CD4-positive, alpha-beta T cell treated with Interleukin-21 for 1 hour (primary cell): ENCODE data around the gene SBNO1.
"Not testable (repeated sequence)": the region's sequence is repeated elsewhere in the genome, so short reads cannot be mapped to it uniquely, and the experiment has no call there.

Experiments used
- DNase-seq: peaks from one replicate; pipeline ENCODE4 v3.0.0-alpha.2; 2020

The SBNO1 gene

GRCh38 chr12:123364532-123365024 lies at the start of gene SBNO1:
Gene SBNO1, minus strand, starts transcription at chr12:123364847. Its CDS starts 14,406 bp downstream, at chr12:123350441.
- peak; percentile 92 for DNase-seq

GRCh38 chr12:123410041-123410412 lies 45.4 kb upstream of the SBNO1 start:
- no peak for DNase-seq

GRCh38 chr12:123409284-123410040 lies 44.8 kb upstream of the SBNO1 start:
- DNase-seq: not testable (repeated sequence)

- DNase-seq: not testable (repeated sequence)
Observed at GRCh38 chr12:123408619-123409018, 44.0 kb upstream of the SBNO1 start.

- DNase-seq: not testable (repeated sequence)
Observed at GRCh38 chr12:123407934-123408333, 43.3 kb upstream of the SBNO1 start.

GRCh38 chr12:123407269-123407668 lies 42.6 kb upstream of the SBNO1 start:
- not testable (repeated sequence) for DNase-seq

- no peak for DNase-seq
Observed at GRCh38 chr12:123404581-123404980, 39.9 kb upstream of the SBNO1 start.

GRCh38 chr12:123401753-123402683 lies 37.4 kb upstream of the SBNO1 start:
- no peak for DNase-seq

- DNase-seq: no peak
Observed at GRCh38 chr12:123399255-123399617, 34.6 kb upstream of the SBNO1 start.

- DNase-seq: no peak
Observed at GRCh38 chr12:123398550-123399254, 34.1 kb upstream of the SBNO1 start.

GRCh38 chr12:123398177-123398549 lies 33.5 kb upstream of the SBNO1 start:
- DNase-seq: no peak

GRCh38 chr12:123397400-123397799 lies 32.8 kb upstream of the SBNO1 start:
- DNase-seq: no peak

- no peak for DNase-seq
Observed at GRCh38 chr12:123396954-123397353, 32.3 kb upstream of the SBNO1 start.

GRCh38 chr12:123396543-123396942 lies 31.9 kb upstream of the SBNO1 start:
- DNase-seq: no peak

GRCh38 chr12:123395236-123395635 lies 30.6 kb upstream of the SBNO1 start:
- no peak for DNase-seq

- no peak for DNase-seq
Observed at GRCh38 chr12:123393747-123394146, 29.1 kb upstream of the SBNO1 start.

- DNase-seq: no peak
Observed at GRCh38 chr12:123391546-123392343, 27.1 kb upstream of the SBNO1 start.

- peak; percentile 14 for DNase-seq
Observed at GRCh38 chr12:123390498-123391426, 26.1 kb upstream of the SBNO1 start.

- DNase-seq: no peak
Observed at GRCh38 chr12:123389560-123390351, 25.1 kb upstream of the SBNO1 start.

- no peak for DNase-seq
Observed at GRCh38 chr12:123388951-123389559, 24.4 kb upstream of the SBNO1 start.
